Peyer's patch (tissue), 4 donors: Measurements from ENCODE around the gene SLC27A1.
A peak's percentile ranks its signal among the peaks of the same experiment; 100 is the strongest.

Source experiments
- POLR2A ChIP-seq, 2 donors: fragments of 450-650 bp; IDR thresholded peaks; one replicate each; pipeline ENCODE4 v1.5.1; 2017; ENCODE audit warnings: antibody characterized with exemption in 2 of 2, mild to moderate bottlenecking in 2 of 2, moderate library complexity in 2 of 2
- TF ChIP-seq, protein P1 (sequence below), 6 experiments: fragments of 450-650 bp in 4 of 6; fragments of 200-600 bp in 2 of 6; sonication (generic) in 1 of 6; IDR thresholded peaks; one replicate each; pipeline ENCODE4 v1.5.1; 2017 to 2019; ENCODE audit warnings: antibody characterized with exemption in 6 of 6, mild to moderate bottlenecking in 3 of 6, moderate library complexity in 1 of 6

DNA sequence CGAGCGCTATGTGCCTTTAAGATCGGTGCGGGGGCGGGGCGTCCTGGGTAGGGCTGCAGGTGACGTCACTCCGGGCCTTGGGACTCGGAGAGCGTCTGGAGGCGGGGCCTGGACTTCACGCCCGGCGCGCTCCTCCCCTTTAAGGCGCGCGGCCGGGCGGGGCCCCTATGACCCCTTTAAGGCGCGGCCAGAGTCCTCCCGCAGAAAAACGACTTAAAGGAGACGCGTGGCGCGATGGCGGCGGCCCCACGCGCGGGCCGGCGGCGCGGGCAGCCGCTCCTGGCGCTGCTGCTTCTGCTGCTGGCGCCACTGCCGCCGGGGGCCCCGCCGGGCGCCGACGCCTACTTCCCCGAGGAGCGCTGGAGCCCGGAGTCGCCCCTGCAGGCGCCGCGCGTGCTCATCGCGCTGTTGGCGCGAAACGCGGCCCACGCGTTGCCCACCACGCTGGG, 85.2 kb downstream of the SLC27A1 start, which contains the start of gene COLGALT1:
- TF ChIP-seq, protein P1, sequence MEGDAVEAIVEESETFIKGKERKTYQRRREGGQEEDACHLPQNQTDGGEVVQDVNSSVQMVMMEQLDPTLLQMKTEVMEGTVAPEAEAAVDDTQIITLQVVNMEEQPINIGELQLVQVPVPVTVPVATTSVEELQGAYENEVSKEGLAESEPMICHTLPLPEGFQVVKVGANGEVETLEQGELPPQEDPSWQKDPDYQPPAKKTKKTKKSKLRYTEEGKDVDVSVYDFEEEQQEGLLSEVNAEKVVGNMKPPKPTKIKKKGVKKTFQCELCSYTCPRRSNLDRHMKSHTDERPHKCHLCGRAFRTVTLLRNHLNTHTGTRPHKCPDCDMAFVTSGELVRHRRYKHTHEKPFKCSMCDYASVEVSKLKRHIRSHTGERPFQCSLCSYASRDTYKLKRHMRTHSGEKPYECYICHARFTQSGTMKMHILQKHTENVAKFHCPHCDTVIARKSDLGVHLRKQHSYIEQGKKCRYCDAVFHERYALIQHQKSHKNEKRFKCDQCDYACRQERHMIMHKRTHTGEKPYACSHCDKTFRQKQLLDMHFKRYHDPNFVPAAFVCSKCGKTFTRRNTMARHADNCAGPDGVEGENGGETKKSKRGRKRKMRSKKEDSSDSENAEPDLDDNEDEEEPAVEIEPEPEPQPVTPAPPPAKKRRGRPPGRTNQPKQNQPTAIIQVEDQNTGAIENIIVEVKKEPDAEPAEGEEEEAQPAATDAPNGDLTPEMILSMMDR (IDR thresholded peaks at IDR 0.05), result peak in 1 of 6 experiments; percentile 22
- TF ChIP-seq POLR2A (IDR thresholded peaks at IDR 0.05), result peak in 1 of 2 donors; percentile 49
